ENCODE measurements around the gene SLC15A5. TPM values are rescaled to one million over a fixed set of nuclear protein-coding genes. Genes with fewer than 3 reads are reported as not detected.

SLC15A5 gene
- total and polyA plus RNA-seq, 2 of the 4 experiments (the other 2 are of a cell fraction): not detected

DNA sequence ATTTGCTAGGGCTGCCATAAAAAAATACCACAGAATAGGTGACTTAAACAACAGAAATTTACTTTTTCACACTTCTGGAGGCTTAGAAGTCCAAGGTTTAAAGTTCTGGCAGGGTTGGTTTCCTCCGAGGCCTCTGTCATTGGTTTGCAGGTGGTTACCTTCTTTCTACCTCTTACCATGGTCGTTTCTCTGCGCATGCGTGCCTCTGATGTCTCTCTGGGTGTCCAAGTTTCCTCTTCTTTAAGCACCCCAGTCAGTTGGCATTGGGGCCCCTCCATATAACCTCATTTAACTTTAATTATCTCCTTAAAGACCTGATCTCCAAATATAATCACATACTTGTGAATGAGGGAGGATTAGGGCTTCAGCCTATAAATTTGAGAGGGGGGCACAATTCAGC, 103.2 kb downstream of the SLC15A5 start:
- H3K36me3 ChIP-seq (ENCODE audit: control insufficient read depth, insufficient read depth, low read length): no peaks in the 10 kb centered on the region
- no peak overlapping the region for H3K4me2 ChIP-seq (ENCODE audit: low read depth, low read length)
- no peaks in the 10 kb centered on the region for H3K9me3 ChIP-seq (ENCODE audit: control insufficient read depth, insufficient read depth, low read length)
- DNase-seq: no peak
- H3K4me3 ChIP-seq (ENCODE audit: insufficient read depth, low read depth, low read length): no peak overlapping the region
- no peaks in the 10 kb centered on the region for H3K9me1 ChIP-seq (ENCODE audit: insufficient read depth, low read length)
- H3K23ac ChIP-seq (ENCODE audit: low read depth, low read length): no peak overlapping the region
- no peak overlapping the region for H4K5ac ChIP-seq (ENCODE audit: low read depth, low read length)
- POLR2A ChIA-PET (ENCODE audit: unreplicated experiment): no interaction called here
- H2BK120ac ChIP-seq (ENCODE audit: low read depth, low read length): no peak overlapping the region
- no peak overlapping the region for H3K9ac ChIP-seq (ENCODE audit: low read depth, low read length)
- no TSS peak for BruUV-seq (replicated peaks)
- H4K20me1 ChIP-seq (ENCODE audit: insufficient read depth, low read length): no peaks in the 10 kb centered on the region
- no peak overlapping the region for H2AK5ac ChIP-seq (ENCODE audit: low read depth, low read length)
- H4K91ac ChIP-seq (ENCODE audit: insufficient read depth, low read depth, low read length): no peak overlapping the region
- no peak overlapping the region for H2BK20ac ChIP-seq (ENCODE audit: low read depth, low read length)
- TF ChIP-seq MAFK (IDR thresholded peaks at IDR 0.05; ENCODE audit: low read depth, low read length): no peak
- no peak for TF ChIP-seq NFE2L2 (IDR thresholded peaks at IDR 0.05; ENCODE audit: low read depth, low read length)
- TF ChIP-seq SMC3 (IDR thresholded peaks at IDR 0.05; ENCODE audit: low read depth, low read length): no peak
- TF ChIP-seq CHD1 (IDR thresholded peaks at IDR 0.05; ENCODE audit: low read depth, low read length): no peak
- TF ChIP-seq, protein P1, sequence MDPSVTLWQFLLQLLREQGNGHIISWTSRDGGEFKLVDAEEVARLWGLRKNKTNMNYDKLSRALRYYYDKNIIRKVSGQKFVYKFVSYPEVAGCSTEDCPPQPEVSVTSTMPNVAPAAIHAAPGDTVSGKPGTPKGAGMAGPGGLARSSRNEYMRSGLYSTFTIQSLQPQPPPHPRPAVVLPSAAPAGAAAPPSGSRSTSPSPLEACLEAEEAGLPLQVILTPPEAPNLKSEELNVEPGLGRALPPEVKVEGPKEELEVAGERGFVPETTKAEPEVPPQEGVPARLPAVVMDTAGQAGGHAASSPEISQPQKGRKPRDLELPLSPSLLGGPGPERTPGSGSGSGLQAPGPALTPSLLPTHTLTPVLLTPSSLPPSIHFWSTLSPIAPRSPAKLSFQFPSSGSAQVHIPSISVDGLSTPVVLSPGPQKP (IDR thresholded peaks at IDR 0.05; ENCODE audit: borderline replicate concordance, low read depth, low read length): no peak
- no peak for TF ChIP-seq FOS (IDR thresholded peaks at IDR 0.05; ENCODE audit: low read depth, low read length)
- TF ChIP-seq, protein P2, sequence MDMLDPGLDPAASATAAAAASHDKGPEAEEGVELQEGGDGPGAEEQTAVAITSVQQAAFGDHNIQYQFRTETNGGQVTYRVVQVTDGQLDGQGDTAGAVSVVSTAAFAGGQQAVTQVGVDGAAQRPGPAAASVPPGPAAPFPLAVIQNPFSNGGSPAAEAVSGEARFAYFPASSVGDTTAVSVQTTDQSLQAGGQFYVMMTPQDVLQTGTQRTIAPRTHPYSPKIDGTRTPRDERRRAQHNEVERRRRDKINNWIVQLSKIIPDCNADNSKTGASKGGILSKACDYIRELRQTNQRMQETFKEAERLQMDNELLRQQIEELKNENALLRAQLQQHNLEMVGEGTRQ (IDR thresholded peaks at IDR 0.05; ENCODE audit: low read depth, low read length): no peak
- no peak for TF ChIP-seq BHLHE40 (IDR thresholded peaks at IDR 0.05; ENCODE audit: low read depth, low read length)
- TF ChIP-seq RAD21 (IDR thresholded peaks at IDR 0.05; ENCODE audit: low read length): no peak
- TF ChIP-seq MAZ (IDR thresholded peaks at IDR 0.05; ENCODE audit: borderline replicate concordance, low read depth, low read length): no peak
- no peak for TF ChIP-seq RFX5 (IDR thresholded peaks at IDR 0.05; ENCODE audit: low read depth, low read length)
- no peaks in the 10 kb centered on the region for H3K79me1 ChIP-seq (ENCODE audit: low read depth in 1 of 2, low read length in 2 of 2)
- ATAC-seq (ENCODE audit: low read depth): no peak
- no peak overlapping the region for H3K4ac ChIP-seq (ENCODE audit: low read depth, low read length)
- no peak overlapping the region for H3K27ac ChIP-seq (ENCODE audit: insufficient read depth, low read length)
- dilution Hi-C loops (cut with HindIII; ENCODE audit: low sequenced_read_pairs, unreplicated experiment) (no loop called here), intact Hi-C loops (cut with micrococcal nuclease) (no loop called here), in situ Hi-C loops (cut with MboI; ENCODE audit: low sequenced_read_pairs) (loop anchor here (25.0 kb wide), 1 partner anchor 1463 kb away; no protein-coding TSS in a partner anchor)
- CTCF ChIA-PET: no interaction called here
- H3K27me3 ChIP-seq (ENCODE audit: control insufficient read depth, insufficient read depth, low read length): peaks cover 2% of the 10 kb centered on the region; the same call in 1 of the 2 replicates
- no peak overlapping the region for H3K18ac ChIP-seq (ENCODE audit: low read depth, low read length)
- no peak overlapping the region for H2BK15ac ChIP-seq (ENCODE audit: low read depth, low read length)
- no CpG with 5 or more reads among the region's 4 CpGs for WGBS, 2 experiments (ENCODE audit: extremely low coverage in 2 of 2, insufficient read length in 1 of 2)
- no peak overlapping the region for H3K56ac ChIP-seq (ENCODE audit: extremely low read depth, insufficient read depth, low read length)
- H2AFZ ChIP-seq (replicated peaks; ENCODE audit: low read length, poor library complexity): no peak overlapping the region
- H3K4me1 ChIP-seq (ENCODE audit: control insufficient read depth, insufficient read depth, low read length): no peaks in the 10 kb centered on the region
- H2AK9ac ChIP-seq (replicated peaks; ENCODE audit: low read depth, low read length, poor library complexity): no peak overlapping the region
- H3K14ac ChIP-seq (replicated peaks; ENCODE audit: low read depth, low read length): no peak overlapping the region
- no peak overlapping the region for H4K8ac ChIP-seq (ENCODE audit: low read depth in 2 of 2, low read length in 2 of 2)
- H2BK5ac ChIP-seq (ENCODE audit: low read depth, low read length, poor library complexity, severe bottlenecking): no peak overlapping the region

All from IMR-90 (cell line).